ENCODE data around the gene SUCLA2. TPM values are rescaled to one million over a fixed set of nuclear protein-coding genes. Genes with fewer than 3 reads are reported as not detected.

Gene SUCLA2
- 56.5 and 59.6 TPM in 2 replicates for total RNA-seq (2013; cell fraction: nucleolus; rRNA removed)
- total RNA-seq (2014; rRNA removed) (30.0 and 30.5 TPM in 2 replicates), total RNA-seq (2014; rRNA removed; fragmentation: Illumina TruSeq; extraction: Trizol) (41.1 and 43.8 TPM in 2 replicates), total RNA-seq (2021) (35.3 and 36.8 TPM in 2 replicates), polyA plus RNA-seq (2011; rRNA removed) (50.7 and 86.2 TPM in 2 replicates), polyA plus RNA-seq (2014; fragmentation: Illumina TruSeq; extraction: Trizol) (36.8 and 43.0 TPM in 2 replicates), polyA plus RNA-seq (2014; fragmentation: Nextera tagmentation; extraction: Ambion mirVana) (10 to 100 TPM; 41.8 to 45.2 TPM), polyA plus RNA-seq (2014; rRNA removed) (25.9 and 27.5 TPM in 2 replicates), polyA plus RNA-seq (2016; fragmentation: Nextera tagmentation; extraction: Ambion mirVana) (10 to 100 TPM; 82.3 to 83.4 TPM), polyA minus RNA-seq (2011; rRNA and poly(A)+ RNA removed) (16.3 and 24.4 TPM in 2 replicates), Bru-seq, nascent RNA (percentile 72 among the genes with signal in this experiment), BruChase-seq, experiment 1, labeled RNA remaining after a 6-hour chase (percentile 72 among the genes with signal in this experiment), BruChase-seq, experiment 2, labeled RNA remaining after a 2-hour chase (percentile 70 among the genes with signal in this experiment)
- 12.6 TPM for polyA plus RNA-seq (2011; ENCODE audit: low read depth)
- 19.8 and 22.8 TPM in 2 replicates for polyA plus RNA-seq (2011; cell fraction: cytosol; rRNA removed)
- 23.8 and 32.1 TPM in 2 replicates for polyA plus RNA-seq (2011; cell fraction: nucleus; rRNA removed)
- 18.0 and 26.3 TPM in 2 replicates for polyA plus RNA-seq (2012)
- polyA minus RNA-seq (2011; cell fraction: cytosol; rRNA and poly(A)+ RNA removed): 6.7 and 13.1 TPM in 2 replicates
- polyA minus RNA-seq (2011; cell fraction: nucleus; rRNA and poly(A)+ RNA removed): 22.0 and 33.9 TPM in 2 replicates
- long read RNA-seq, experiment 1, transcript SUCLA2-219 (11 exons, 2,111 nt): major isoform, 88 of 105 reads
- long read RNA-seq, experiment 1, partial matches to known transcripts: 5 of 105 reads
- long read RNA-seq, experiment 1, other reads (novel, unspliced or antisense): 10 of 105 reads
- long read RNA-seq, experiment 2, transcript SUCLA2-206 (4 exons, 1,445 nt): minor isoform, 19 of 756 reads
- long read RNA-seq, experiment 2, transcript SUCLA2-219 (11 exons, 2,111 nt): major isoform, 666 of 756 reads
- long read RNA-seq, experiment 2, partial matches to known transcripts: 16 of 756 reads
- long read RNA-seq, experiment 2, other reads (novel, unspliced or antisense): 46 of 756 reads

DNA sequence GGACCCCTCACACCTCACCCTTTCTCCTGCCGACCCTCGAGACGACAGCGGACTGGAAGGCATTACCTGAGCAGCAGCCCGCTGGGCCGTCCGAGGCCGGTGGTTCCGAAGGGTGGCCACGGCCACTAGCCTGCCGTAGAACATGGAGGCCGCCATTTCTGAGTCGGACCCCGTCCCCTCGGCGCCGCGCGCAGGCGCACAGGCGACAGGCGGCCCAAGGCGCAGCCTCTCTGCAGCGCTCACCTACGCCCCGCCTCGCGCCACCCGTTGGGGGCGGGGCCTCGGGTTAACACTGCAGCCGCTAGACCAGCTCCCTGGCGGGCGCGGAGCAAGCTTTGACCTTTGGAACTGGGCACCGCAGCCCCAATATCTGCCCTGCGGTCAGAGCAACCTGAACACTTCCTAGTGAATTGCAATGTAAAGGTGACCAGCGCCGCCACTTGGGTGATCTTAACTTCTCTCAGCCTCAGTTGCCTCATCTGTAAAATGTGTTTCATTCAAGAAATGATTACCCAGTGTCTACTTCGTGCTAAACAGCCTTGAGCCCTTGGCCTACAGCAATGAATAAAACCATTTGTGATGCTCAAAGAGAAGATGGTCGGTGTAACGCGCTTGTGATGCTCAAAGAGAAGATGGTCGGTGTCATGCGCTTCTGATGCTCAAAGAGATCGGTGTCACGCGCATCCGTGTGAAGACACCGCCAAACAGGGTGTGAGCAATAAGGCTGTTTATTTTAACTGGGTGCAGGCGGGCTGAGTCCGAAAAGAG lies at the start of gene SUCLA2:
SUCLA2 (minus strand) TSS at position 160 of the 768 bp plus-strand sequence; CDS start at position 156, 4 bp downstream.
- peaks cover 26% of the 10 kb centered on the region for H3K79me2 ChIP-seq (ENCODE audit: control insufficient read depth, insufficient read depth, low read length)
- intact Hi-C loops (cut with micrococcal nuclease; ENCODE audit: unreplicated experiment): loop anchor here (1.0 kb wide), 1 partner anchor 37 kb away; no protein-coding TSS in a partner anchor
- H3K4me2 ChIP-seq (ENCODE audit: control insufficient read depth, insufficient read depth): peak within 1 kb of the TSS; percentile 72
- H3K27me3 ChIP-seq (replicated peaks in 1 of 2; ENCODE audit: control insufficient read depth in 2 of 2, insufficient read depth in 2 of 2, low read length in 1 of 2): no peaks in the 10 kb centered on the region
- CTCF ChIA-PET: interaction anchor here (0.6 to 2.3 kb wide), 2 partner anchors 18 to 37 kb away, joined by 3 to 20 read pairs; partner anchors contain the start of gene NUDT15
- POLR2A ChIA-PET: interaction anchor here (0.5 to 1.2 kb wide), 3 partner anchors 19 to 228 kb away, joined by 3 to 4 read pairs (median 3); partner anchors contain the start of gene NUDT15
- H2AFZ ChIP-seq (ENCODE audit: control insufficient read depth, low read depth, low read length): peak within 1 kb of the TSS; percentile 84
- peak within 1 kb of the TSS; percentile 87 for H3K9ac ChIP-seq (ENCODE audit: control insufficient read depth, insufficient read depth, low read length)
- H4K20me1 ChIP-seq (ENCODE audit: control insufficient read depth, insufficient read depth): no peaks in the 10 kb centered on the region
- SMC1A ChIA-PET (ENCODE audit: uncharacterized antibody, unreplicated experiment): interaction anchor here (0.6 to 1.3 kb wide), 2 partner anchors 87 to 96 kb away, joined by 3 to 4 read pairs; no protein-coding TSS in a partner anchor
- ATAC-seq: peak; percentile 100
- peak; percentile 52 for DNase-seq (ENCODE audit: low read depth, low spot score)
- H3K9me3 ChIP-seq (replicated peaks; ENCODE audit: control insufficient read depth, insufficient read depth, low read length): no peaks in the 10 kb centered on the region
- BruUV-seq (replicated peaks): no TSS peak
- H3K27ac ChIP-seq (ENCODE audit: control insufficient read depth, insufficient read depth): peak within 1 kb of the TSS; percentile 54; the same call in 1 of the 2 replicates
- RAD21 ChIA-PET (ENCODE audit: unreplicated experiment): no interaction called here
- H3K36me3 ChIP-seq (ENCODE audit: control insufficient read depth in 2 of 2, insufficient read depth in 2 of 2, low read length in 1 of 2): no peaks in the 10 kb centered on the region
- in situ Hi-C loops (cut with MboI): no loop called here
- peak within 1 kb of the TSS; percentile 82 for H3K4me3 ChIP-seq
- 29% methylated on average over 41 of the region's 52 CpGs for WGBS (ENCODE audit: insufficient coverage, insufficient replicate concordance, low lambda C conversion rate, missing lambda C conversion rate)
- FAIRE-seq: peak; percentile 84
- no peaks in the 10 kb centered on the region for H3K4me1 ChIP-seq (ENCODE audit: control insufficient read depth, insufficient read depth, low read length)
- TF ChIP-seq RUNX3 (IDR thresholded peaks at IDR 0.05; ENCODE audit: low read length): peak; percentile 51; the same call in 1 of the 2 replicates
- no peak for TF ChIP-seq MYB (IDR thresholded peaks at IDR 0.05; ENCODE audit: borderline replicate concordance, low read depth, low read length)
- TF ChIP-seq BRCA1 (IDR thresholded peaks at IDR 0.05; ENCODE audit: low read depth, low read length): no peak
- TF ChIP-seq, protein P1, sequence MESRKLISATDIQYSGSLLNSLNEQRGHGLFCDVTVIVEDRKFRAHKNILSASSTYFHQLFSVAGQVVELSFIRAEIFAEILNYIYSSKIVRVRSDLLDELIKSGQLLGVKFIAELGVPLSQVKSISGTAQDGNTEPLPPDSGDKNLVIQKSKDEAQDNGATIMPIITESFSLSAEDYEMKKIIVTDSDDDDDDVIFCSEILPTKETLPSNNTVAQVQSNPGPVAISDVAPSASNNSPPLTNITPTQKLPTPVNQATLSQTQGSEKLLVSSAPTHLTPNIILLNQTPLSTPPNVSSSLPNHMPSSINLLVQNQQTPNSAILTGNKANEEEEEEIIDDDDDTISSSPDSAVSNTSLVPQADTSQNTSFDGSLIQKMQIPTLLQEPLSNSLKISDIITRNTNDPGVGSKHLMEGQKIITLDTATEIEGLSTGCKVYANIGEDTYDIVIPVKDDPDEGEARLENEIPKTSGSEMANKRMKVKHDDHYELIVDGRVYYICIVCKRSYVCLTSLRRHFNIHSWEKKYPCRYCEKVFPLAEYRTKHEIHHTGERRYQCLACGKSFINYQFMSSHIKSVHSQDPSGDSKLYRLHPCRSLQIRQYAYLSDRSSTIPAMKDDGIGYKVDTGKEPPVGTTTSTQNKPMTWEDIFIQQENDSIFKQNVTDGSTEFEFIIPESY (IDR thresholded peaks at IDR 0.05): peak; percentile 90
- peak; percentile 25 for TF ChIP-seq SP1 (IDR thresholded peaks at IDR 0.05; ENCODE audit: low read depth, low read length)
- TF ChIP-seq SIN3A (IDR thresholded peaks at IDR 0.05; ENCODE audit: low read depth, low read length): 0 out of 2 replicates have a peak, but pooled peaks have one; percentile 28
- peak; percentile 98 for TF ChIP-seq YY1 (IDR thresholded peaks at IDR 0.05; ENCODE audit: low read depth, low read length)
- TF ChIP-seq POU2F2 (IDR thresholded peaks at IDR 0.05; ENCODE audit: borderline replicate concordance, low read depth, low read length): peak; percentile 46; the same call in 1 of the 3 replicates
- TF ChIP-seq, protein P2, sequence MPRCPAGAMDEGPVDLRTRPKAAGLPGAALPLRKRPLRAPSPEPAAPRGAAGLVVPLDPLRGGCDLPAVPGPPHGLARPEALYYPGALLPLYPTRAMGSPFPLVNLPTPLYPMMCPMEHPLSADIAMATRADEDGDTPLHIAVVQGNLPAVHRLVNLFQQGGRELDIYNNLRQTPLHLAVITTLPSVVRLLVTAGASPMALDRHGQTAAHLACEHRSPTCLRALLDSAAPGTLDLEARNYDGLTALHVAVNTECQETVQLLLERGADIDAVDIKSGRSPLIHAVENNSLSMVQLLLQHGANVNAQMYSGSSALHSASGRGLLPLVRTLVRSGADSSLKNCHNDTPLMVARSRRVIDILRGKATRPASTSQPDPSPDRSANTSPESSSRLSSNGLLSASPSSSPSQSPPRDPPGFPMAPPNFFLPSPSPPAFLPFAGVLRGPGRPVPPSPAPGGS (IDR thresholded peaks at IDR 0.05; ENCODE audit: borderline replicate concordance, insufficient read depth, low read depth, low read length, poor library complexity, severe bottlenecking): peak; percentile 49
- TF ChIP-seq, protein P3, sequence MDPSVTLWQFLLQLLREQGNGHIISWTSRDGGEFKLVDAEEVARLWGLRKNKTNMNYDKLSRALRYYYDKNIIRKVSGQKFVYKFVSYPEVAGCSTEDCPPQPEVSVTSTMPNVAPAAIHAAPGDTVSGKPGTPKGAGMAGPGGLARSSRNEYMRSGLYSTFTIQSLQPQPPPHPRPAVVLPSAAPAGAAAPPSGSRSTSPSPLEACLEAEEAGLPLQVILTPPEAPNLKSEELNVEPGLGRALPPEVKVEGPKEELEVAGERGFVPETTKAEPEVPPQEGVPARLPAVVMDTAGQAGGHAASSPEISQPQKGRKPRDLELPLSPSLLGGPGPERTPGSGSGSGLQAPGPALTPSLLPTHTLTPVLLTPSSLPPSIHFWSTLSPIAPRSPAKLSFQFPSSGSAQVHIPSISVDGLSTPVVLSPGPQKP (IDR thresholded peaks at IDR 0.05; ENCODE audit: low read depth, low read length): no peak
- TF ChIP-seq, protein P4, sequence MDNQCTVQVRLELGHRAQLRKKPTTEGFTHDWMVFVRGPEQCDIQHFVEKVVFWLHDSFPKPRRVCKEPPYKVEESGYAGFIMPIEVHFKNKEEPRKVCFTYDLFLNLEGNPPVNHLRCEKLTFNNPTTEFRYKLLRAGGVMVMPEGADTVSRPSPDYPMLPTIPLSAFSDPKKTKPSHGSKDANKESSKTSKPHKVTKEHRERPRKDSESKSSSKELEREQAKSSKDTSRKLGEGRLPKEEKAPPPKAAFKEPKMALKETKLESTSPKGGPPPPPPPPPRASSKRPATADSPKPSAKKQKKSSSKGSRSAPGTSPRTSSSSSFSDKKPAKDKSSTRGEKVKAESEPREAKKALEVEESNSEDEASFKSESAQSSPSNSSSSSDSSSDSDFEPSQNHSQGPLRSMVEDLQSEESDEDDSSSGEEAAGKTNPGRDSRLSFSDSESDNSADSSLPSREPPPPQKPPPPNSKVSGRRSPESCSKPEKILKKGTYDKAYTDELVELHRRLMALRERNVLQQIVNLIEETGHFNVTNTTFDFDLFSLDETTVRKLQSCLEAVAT (IDR thresholded peaks at IDR 0.05): peak; percentile 77
- TF ChIP-seq FOXK2 (IDR thresholded peaks at IDR 0.05): no peak

Measured in GM12878 (cell line).